MM.1S (cell line): ENCODE measurements around the gene NR2E1.

ENCODE experiments used
- EZH2 ChIP-seq: fragments of 300-600 bp; sonication (generic); optimal IDR thresholded peaks from 2 replicates; pipeline ENCODE3; 2017; ENCODE audit warnings: low read depth, mild to moderate bottlenecking, antibody characterized with exemption, low read length, mixed read lengths
- TF ChIP-seq, protein P1 (sequence below): fragments of 300-600 bp; sonication (generic); IDR thresholded peaks from 2 replicates; pipeline ENCODE4 v1.5.1; 2016; ENCODE audit warnings: antibody characterized with exemption, low read length, mixed read lengths

DNA sequence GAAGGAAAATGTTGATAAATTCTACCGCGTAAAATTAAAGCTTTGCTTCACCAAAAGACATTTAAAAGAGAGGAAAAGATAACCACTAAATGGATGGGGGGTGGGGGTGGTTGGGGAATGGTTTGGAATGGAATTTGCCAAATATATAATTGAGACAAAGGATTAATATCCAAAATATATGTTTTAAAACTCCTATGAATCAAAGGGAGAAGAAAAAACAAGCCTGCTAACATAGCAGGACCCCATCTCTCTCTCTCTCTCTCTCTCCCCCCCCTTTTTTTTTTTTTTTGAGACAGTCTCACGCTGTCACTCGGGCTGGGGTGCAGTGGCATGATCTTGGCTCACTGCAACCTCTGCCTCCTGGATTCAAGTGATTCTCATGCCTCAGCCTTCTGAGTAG lies 13.4 kb upstream of the NR2E1 start:
- TF ChIP-seq, protein P1, sequence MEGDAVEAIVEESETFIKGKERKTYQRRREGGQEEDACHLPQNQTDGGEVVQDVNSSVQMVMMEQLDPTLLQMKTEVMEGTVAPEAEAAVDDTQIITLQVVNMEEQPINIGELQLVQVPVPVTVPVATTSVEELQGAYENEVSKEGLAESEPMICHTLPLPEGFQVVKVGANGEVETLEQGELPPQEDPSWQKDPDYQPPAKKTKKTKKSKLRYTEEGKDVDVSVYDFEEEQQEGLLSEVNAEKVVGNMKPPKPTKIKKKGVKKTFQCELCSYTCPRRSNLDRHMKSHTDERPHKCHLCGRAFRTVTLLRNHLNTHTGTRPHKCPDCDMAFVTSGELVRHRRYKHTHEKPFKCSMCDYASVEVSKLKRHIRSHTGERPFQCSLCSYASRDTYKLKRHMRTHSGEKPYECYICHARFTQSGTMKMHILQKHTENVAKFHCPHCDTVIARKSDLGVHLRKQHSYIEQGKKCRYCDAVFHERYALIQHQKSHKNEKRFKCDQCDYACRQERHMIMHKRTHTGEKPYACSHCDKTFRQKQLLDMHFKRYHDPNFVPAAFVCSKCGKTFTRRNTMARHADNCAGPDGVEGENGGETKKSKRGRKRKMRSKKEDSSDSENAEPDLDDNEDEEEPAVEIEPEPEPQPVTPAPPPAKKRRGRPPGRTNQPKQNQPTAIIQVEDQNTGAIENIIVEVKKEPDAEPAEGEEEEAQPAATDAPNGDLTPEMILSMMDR = no peak
- no peak for TF ChIP-seq EZH2
